ENCODE data around the gene DTX2.
"Not testable (repeated sequence)": the region's sequence is repeated elsewhere in the genome, so short reads cannot be mapped to it uniquely, and the experiment has no call there.

The DTX2 gene

GRCh38 chr7:76495717-76496116, 34.2 kb downstream of the DTX2 start:
- not testable (repeated sequence) for DNase-seq

- DNase-seq = not testable (repeated sequence)
Measured at GRCh38 chr7:76497918-76498582, 36.5 kb downstream of the DTX2 start.

GRCh38 chr7:76498583-76499200, 37.2 kb downstream of the DTX2 start:
- not testable (repeated sequence) for DNase-seq

DNA sequence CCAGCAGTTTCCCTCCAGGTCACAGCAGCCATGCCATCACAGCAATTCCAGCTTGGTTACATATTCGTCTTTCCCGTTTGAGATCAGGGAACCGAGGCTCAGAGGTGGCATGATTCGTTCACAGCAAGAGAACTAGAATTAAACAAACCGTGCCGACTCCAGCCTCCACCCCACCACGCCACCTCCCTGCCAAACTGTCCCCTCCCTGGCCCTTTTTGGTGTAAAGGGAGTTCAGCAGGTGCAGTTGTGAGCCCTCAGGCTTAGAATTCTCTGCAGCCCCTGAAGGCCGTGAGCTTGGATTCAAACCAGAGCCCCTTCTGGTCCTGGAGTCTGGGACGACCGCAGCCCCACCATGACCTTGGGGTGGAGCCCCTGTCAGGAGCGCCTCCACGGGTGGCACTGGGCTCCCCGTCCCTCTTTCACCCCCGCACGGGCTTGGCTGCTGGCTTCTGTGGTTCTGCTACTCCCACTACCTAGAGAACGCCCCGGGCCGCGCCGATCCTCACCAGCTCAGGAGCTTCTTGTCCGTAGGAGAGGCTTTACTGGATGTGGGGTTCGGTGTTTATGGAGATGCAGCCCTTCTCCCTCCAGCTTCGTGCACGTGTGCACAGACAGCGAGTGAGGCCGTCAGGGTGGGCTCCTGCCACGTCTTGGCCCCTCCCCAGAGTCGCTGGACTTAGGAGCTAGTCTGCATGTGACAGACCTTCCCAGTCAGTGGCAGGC, 37.9 kb downstream of the DTX2 start:
- DNase-seq = not testable (repeated sequence)

- not testable (repeated sequence) for DNase-seq
Measured at GRCh38 chr7:76499924-76500241, 38.4 kb downstream of the DTX2 start.

GRCh38 chr7:76502224-76502623, 40.7 kb downstream of the DTX2 start:
- not testable (repeated sequence) for DNase-seq

DNA sequence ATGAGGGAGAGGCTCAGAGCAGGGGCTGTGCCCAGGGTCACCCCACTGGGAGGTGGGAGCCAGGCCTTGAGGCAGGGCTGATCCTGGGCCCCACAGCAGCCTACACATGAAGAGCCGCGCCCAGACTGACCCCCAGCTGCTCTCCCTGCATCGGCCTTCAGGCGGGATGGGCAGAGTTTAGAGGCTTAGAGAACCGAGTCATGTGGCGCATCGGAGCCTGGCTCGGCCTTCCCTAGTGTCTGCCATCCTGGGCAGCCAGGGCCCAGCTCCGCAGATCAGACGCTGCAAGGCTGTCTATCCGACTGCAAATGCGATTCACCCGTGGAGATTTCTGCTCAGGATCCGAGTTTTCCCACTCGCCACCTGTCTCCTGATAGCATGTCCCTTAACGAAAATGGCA, 41.3 kb downstream of the DTX2 start:
- not testable (repeated sequence) for DNase-seq

- DNase-seq = not testable (repeated sequence)
Measured at GRCh38 chr7:76503244-76503643, 41.7 kb downstream of the DTX2 start.

DNA sequence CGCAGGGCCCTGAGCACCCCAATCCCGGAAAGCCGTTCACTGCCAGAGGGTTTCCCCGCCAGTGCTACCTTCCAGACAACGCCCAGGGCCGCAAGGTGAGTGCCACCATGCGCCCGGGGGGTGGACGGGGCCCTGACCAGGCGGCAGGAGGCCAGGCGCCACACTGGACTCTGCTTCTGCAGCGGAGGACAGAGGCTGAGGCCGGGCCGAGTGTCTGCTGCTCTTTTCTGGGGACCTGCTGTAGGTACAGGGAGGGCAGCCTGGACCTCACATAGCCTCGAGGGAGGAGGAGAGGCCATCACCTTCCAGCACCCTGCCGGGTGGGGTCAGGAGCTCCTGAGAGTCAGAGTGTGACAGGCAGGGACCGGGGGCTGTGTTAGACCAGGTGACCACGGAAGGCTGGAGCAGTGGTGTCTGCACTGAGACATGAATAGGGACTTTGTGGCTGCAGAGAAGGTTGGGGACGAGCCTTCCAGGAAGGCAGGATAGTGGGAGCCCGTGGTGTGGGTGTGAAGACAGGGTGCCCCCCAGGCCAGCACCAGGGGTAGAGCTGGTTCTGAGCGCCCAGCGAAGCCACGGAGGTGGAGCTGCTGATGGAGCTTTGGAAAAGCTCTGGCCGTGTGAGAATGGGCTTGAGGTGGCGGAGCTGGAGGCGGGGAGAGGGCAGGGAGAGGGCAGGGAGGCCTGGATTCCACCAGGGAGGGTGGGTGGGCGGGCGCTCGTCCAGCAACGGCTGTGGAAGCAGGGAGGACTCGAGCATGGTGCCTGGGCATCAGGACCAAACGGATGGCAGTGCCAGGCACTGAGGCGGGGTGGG, 43.0 kb downstream of the DTX2 start:
- not testable (repeated sequence) for DNase-seq

- no peak for DNase-seq
Measured at GRCh38 chr7:76505168-76506080, 43.9 kb downstream of the DTX2 start.

DNA sequence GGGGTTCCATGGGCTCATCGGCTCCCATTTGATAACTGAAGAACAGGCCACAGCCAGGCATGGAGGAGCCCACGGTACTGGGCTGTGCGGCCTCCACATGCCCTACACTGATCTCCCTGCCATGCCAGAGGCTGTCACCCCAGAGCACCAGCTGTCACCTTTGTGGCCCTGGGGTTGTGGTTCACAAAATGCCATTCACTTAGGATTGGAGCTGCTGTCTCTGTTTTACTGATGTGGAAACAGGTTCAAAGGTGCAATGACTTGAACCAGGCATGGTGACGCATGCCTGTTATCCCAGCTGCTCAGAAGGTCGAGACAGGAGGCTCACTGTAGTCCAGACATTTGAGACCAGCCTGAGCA, 44.6 kb downstream of the DTX2 start:
- DNase-seq = no peak

- not testable (repeated sequence) for DNase-seq
Measured at GRCh38 chr7:76506643-76507042, 45.1 kb downstream of the DTX2 start.

DNA sequence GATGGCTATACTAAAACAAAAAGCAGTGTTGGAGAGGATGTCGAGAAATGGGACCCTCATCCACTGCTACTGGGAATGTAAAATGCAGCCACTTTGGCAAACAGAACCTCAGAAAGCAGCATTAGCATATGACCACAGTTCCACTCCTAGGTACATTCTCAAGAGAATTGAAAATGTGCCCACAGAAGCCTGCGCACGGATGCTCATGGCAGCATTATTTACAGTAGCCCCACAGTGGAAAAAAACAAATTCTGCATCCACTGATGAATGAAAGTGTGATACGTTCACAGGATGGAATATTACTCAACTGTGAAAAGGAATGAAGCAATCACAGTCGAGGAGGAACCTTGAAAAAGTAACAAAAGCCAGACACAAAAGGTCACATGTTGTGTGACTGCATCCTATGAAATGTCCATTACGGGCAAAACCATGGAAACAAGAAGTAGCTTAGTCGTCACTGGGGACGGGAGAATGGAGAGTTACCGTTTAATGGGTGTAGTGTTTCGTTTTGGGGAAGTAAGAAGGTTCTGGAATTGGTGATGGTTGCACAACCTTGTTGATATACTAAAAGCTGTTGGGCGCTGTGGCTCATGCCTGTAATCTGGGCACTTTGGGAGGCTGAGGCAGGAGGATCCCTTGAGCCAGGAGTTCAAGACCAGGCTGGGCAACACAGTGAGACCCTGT, 46.4 kb downstream of the DTX2 start:
- DNase-seq = peak; percentile 9

- no peak for DNase-seq
Measured at GRCh38 chr7:76509931-76510877, 48.7 kb downstream of the DTX2 start, which contains the start of gene UPK3B. TSS of gene UPK3B (plus strand) at chr7:76510552. CDS start at chr7:76510653, 101 bp downstream.

DNA sequence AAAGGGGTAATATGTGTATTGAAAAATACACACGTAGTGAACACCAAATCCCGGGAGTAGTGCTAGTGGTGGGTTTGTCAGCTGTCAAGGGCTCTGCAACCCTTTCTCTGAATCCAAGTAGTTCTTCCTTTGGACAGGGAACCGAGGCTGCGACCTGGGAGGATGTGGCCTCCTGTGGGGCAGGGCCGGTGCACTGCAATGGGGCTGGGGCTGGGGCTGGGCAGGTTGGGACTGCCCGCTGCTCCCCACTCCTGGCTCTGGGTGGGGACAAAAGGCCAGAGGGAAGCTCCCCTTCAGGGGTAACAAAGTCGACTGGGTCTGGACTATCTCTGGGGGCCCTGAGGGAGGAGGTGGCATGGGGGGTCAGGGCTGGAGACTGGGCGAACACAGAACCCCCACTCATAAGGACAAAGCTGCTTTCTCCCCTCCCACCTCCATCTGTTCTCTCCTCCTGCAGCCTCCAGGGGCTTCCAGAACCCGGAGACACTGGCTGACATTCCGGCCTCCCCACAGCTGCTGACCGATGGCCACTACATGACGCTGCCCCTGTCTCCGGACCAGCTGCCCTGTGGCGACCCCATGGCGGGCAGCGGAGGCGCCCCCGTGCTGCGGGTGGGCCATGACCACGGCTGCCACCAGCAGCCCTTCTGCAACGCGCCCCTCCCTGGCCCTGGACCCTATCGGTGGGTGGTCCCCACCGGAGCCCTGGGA, 49.8 kb downstream of the DTX2 start:
- DNase-seq = not testable (repeated sequence)

DNA sequence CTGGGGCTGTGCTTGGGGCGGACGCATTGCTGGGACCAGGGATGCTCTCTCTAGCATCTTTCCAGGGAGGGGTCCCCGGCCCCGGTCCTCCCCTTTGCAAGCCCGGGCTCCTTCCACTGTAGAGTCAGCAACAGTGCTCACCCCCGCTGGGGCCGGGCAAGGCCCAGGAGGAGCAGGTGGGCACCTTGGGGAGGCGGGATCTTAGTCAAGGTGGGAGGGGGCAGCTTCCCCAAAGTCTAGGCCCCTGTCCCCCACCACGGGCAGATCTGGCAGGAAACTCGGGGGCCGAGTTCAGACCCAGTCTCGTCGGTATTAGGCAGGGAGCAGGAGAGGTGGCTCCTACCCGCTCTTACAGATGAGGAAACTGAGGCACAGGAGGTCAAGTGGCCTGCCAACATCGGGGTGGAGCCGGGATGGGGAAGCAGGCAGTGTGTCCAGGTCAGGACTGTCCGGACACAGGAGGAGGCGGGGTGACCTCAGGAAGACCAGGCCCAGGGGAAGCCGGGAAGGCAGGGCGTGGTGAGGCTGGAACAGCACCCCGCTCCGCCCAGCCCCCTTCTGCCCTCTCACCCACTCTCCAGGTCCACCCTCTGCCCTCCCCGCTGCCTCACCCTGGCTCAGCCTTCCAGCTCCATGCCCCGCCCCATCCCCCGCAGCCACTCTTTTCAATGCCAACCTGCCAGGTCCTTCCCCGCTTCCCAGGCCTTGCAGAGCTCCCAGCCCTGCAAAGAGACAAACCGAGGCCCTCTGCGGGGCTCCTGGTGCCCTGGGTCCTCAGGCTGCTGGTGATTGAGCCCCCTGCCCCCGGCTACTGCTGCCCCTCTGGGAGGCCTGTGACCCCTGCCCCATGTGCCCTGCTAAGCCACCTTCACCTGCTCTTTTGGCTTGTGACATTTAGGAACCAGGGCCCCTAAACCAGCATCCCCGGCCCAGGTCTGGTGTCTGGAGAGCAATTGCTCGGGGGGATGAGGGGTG, 50.7 kb downstream of the DTX2 start:
- not testable (repeated sequence) for DNase-seq

GRCh38 chr7:76512941-76513816, 51.7 kb downstream of the DTX2 start:
- DNase-seq = no peak

Data from CD4-positive, alpha-beta T cell treated with Interleukin-4 for 4 hours (primary cell).